NCI-H1417 (cell line): ENCODE results near the gene ZFP62.
"Not testable (repeated sequence)": the region's sequence is repeated elsewhere in the genome, so short reads cannot be mapped to it uniquely, and the experiment has no call there.

Experiments used
- DNase-seq, 3 experiments: peaks; one replicate each; lab custom pipeline; 2025; lab: John Stamatoyannopoulos, UW

The ZFP62 gene

DNA sequence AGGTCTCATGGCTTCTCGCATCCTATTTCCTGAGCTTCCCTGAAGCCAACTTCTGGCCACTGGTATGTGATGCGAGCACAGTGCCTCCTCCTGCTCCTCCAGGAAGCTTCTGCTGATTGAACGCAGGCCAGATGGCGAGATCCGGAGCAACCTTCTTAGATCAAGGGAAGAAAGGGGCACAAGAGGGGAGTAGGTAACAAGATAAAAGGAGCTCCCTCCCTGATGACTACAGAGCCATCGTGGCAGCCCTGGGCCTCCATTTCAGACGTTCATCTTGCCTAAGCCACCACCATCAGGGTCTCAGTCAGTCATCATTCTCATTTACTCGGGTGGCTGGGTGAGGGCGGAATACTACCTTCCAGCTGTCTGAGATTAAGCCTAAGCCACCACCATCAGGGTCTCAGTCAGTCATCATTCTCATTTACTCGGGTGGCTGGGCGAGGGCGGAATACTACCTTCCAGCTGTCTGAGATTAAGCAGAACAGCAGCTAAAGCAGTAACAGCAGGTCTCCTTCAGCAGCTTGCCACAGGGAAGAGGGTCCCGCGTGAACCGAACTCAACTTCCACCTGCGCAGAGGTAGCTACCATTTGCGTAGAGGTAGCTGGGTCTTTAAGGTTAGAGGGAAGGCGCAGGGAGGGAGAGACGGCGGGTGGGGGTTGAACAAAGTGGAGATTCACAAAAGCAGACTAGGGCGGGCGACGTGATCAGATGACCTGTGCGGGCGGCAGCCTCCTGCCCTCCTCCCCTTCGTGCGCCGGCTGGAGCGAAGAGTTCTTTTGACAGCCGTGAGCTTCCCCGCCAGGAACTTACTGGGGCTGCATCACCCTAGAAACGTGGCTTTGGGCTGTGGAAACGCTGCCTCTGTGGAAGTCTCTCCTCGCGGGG, 30.6 kb downstream of the ZFP62 start:
- DNase-seq = peak; percentile 52 to 77 (median 76)

- DNase-seq = no peak
Measured at GRCh38 chr5:180829726-180830125, 31.4 kb downstream of the ZFP62 start.

DNA sequence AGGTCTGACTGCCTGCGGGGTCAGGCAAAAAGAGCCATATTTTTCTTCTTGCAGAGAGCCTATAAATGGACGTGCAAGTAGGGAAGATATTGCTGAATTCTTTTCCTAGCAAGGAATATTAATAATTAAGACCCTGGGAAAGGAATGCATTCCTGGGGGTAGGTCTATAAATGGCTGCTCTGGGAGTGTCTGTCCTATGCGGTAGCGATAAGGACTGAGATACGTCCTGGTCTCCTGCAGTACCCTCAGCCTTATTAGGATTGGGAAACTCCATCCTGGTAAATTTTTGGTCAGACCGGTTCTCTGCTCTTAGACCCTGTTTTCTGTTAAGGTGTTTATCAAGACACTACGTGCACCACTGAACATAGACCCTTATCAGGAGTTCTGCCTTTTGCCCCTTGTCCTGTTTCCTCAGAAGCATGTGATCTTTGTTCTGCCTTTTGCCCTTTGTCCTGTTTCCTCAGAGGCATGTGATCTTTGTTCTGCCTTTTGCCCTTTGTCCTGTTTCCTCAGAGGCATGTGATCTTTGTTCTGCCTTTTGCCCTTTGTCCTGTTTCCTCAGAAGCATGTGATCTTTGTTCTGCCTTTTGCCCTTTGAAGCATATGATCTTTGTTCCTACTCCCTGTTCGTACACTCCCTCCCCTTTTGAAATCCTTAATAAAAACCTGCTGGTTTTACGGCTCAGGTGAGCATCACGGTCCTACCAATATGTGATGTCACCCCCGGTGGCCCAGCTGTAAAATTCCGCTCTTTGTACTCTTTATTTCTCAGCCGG, 32.1 kb downstream of the ZFP62 start:
- DNase-seq = not testable (repeated sequence)

DNA sequence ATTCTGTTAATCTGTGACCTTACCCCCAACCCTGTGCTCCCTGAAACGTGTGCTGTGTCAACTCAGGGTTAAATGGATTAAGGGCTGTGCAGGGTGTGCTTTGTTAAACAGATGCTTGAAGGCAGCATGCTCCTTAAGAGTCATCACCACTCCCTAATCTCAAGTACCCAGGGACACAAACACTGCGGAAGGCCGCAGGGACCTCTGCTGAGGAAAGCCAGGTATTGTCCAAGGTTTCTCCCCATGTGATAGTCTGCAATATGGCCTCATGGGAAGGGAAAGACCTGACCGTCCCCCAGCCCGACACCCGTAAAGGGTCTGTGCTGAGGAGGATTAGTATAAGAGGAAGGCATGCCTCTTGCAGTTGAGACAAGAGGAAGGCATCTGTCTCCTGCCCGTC, 33.7 kb downstream of the ZFP62 start:
- DNase-seq = not testable (repeated sequence)

- peak in 1 of 3 experiments; percentile 6 for DNase-seq
Measured at GRCh38 chr5:180825768-180826525, 35.1 kb downstream of the ZFP62 start.

- no peak for DNase-seq
Measured at GRCh38 chr5:180824630-180825476, 36.2 kb downstream of the ZFP62 start.

DNA sequence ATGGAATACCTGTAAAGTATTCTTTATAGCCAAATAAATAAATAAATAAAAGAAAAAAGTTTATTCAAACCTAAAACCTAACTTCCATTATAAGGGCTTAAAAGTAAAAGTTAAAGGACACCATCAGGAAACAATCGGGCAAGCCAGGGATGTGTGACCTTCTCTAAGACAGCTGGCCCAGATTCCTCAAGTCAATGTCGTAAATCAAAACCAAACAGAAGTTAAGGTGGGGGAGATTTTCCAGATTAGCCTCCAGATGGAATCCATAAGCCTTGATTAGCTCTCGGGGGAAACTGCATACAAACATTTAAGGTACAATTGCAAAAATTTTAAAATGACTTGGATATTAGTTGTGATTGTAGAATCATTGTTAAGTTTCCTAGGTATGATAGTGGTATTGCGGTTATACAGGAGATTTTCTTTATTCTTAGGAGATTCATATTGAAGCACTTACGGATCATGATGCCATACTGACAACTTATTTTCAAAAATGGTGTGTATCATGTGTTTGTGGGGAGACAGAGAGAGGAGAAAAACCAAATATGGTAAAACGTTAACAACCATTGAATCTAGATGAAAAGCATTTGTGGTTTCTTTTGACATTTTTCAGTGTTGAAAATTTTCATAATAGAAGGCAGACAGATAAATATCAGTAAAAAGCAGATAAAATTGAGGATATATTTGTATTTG, 37.0 kb downstream of the ZFP62 start:
- no peak for DNase-seq

- DNase-seq = no peak
Measured at GRCh38 chr5:180823346-180823745, 37.7 kb downstream of the ZFP62 start.

DNA sequence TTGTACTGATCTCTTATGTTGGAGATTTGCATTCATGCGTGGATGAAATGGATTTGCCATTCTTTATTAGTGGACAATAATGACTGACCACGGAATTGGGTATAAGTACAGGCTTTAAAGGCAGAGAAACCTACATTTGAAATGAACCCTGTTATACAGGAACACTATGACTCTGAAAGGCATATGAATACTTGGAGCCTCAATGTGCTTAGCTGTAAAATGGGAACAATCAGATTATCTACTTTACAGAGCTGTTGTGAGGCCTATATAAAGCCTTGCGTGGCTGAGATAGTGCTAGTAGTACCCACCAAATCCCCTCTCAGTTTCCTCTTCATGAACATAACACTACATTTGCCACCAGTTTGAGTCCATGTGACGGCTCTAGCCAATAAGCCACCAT, 39.5 kb downstream of the ZFP62 start:
- no peak for DNase-seq

DNA sequence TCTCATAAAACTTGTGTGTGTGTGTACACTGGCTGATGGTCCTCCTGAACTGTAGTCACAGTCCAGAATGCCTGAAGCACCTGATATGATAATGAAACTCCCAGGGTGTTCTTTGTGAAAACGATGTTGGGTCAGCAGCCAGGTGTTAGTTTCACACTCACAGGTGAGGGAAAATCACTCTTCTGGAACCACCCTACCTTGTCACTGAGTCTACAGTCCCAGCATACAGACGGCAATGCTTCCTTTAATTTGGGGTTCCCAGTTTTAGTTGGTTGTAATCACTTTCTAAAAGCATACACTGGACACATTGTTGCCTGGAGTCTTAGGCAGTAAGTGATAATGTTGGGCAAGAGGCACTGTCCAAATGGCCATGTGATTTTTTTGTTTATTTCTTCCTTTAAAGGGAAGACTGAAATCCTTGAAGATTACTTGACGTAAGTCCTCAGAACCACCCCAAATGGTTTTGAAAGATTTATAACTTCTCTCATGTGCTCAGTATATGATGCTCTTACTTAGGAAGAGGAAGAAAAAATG, 40.2 kb downstream of the ZFP62 start:
- peak in 1 of 3 experiments; percentile 20 for DNase-seq

GRCh38 chr5:180818677-180819341, 42.3 kb downstream of the ZFP62 start:
- DNase-seq = no peak

- no peak for DNase-seq
Measured at GRCh38 chr5:180817893-180818674, 43.0 kb downstream of the ZFP62 start.

- DNase-seq = peak in 2 of 3 experiments; percentile 6 to 86
Measured at GRCh38 chr5:180816608-180817534, 44.2 kb downstream of the ZFP62 start.

GRCh38 chr5:180815293-180815917, 45.7 kb downstream of the ZFP62 start:
- no peak for DNase-seq

DNA sequence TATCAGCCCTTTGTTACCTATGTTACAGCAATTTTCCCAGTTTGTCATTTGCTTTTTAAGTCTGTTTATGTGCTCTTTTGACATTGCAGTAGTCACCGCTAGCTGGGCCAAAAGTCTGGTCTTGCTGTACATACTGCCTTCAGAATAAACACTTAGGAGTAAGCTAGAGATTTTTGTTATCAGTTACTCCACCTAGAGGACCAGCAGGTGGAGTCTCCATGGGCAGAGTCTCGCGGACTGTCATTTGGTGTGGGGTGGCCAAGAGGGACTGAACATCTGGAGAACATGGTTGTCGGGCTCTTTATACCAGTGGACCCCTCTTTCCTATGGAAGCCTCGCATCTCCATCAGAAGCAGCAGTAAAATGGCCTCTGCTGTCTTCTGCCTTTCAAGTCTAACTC, 47.7 kb downstream of the ZFP62 start:
- DNase-seq = no peak

DNA sequence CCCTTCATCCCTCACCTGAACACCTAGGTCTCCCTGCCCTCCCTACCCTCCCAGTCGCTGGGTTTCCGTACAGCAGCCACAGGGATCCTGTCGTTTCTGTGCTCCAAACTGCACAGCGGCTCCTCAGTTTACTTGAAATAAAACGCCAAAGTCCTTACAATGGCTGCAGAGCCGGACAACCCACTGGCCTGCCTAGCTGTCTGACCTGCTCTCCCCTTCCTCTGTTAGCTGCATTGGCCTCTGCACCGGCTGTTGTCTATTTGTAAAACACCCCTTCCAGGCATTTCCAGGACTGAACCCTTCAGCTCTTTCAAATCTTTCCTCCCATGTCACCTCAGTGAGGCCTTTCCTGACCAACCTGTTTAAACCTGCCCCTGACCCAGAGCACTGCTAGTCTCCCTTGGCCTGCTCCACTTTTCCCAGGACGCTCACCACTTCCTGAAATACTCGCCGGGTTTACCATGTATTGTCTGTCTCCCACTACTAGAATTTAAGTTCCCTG, 49.4 kb downstream of the ZFP62 start:
- DNase-seq = peak in 2 of 3 experiments; percentile 20 to 43

DNA sequence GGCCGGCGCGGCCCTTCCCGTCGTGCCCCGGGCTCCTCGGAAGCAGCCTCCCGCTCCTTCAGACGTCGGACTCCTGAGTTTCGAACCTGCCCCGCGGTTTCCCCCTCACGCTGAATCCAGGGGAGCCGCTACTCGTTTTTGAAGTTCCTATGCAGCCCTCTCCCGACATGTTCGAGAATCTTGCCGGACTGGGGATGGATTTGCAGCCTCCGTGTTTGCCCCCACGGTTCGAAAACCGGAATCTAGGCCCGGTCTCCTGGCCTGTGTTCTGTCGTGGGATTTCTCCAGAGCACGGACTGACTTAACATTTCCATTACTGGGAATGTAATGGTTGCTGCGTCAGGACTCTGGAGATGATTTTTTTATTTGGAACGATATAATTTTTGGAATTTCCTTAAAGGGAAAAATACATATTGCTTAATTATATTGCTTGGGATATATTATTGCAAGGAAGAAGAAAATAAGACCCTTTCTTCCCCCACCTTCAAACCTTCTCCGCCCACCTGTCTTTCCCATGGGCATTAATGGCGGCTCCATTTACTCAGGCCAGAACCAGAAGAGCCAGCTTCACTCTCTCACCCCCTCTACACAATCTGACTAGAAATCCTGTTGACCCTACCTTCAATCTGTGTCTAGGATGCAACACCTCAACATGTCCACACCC, 50.0 kb downstream of the ZFP62 start:
- DNase-seq = peak in 2 of 3 experiments; percentile 20 to 43
